HL-60/S4 (cell line): ENCODE data around the gene CSF1.

ENCODE experiments used
- in situ Hi-C: fragments of 300-500 bp; cut with MboI; formaldehyde crosslinking; loops from 2 replicates; pipeline ENCODE4 v1.14.3; 2022; ENCODE audit warnings: low sequenced_read_pairs

The CSF1 gene

GRCh38 chr1:109882288-109883245, 28.1 kb upstream of the CSF1 start:
- in situ Hi-C loops = no loop called here

DNA sequence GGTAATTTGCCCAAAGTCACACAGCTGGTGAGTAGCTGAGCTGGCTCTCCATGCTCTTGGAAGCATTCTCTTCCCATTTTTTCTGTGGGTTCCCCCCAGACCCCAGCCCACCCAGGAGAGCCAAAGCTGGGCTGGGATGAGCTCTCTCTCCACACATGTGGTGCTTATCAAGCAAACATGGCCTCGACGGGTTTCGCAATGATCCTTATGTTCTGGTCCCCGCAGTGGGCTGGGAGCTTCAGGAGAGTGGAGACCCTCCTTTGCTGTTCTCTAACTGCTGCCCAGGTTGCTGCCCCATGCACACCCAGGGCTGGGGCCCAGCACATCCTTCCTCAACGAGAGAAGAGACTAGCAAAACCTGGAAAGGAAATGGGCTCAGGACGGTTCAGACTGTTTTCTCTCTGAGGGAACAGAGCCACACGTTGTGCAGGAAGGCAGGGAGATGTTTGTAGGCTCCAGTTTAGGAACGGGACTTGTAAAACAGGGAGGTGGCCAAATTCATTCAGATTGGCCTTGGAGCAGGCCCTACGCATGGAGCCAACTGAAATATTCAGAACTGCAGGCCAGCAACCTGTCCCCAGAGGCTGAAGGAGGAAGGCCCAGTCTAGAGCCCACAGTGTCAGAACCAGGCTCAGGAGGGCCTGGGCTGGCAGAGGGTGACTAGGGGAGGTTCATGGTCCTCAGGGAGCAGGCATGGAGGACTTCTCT, 27.2 kb upstream of the CSF1 start:
- in situ Hi-C loops = no loop called here

DNA sequence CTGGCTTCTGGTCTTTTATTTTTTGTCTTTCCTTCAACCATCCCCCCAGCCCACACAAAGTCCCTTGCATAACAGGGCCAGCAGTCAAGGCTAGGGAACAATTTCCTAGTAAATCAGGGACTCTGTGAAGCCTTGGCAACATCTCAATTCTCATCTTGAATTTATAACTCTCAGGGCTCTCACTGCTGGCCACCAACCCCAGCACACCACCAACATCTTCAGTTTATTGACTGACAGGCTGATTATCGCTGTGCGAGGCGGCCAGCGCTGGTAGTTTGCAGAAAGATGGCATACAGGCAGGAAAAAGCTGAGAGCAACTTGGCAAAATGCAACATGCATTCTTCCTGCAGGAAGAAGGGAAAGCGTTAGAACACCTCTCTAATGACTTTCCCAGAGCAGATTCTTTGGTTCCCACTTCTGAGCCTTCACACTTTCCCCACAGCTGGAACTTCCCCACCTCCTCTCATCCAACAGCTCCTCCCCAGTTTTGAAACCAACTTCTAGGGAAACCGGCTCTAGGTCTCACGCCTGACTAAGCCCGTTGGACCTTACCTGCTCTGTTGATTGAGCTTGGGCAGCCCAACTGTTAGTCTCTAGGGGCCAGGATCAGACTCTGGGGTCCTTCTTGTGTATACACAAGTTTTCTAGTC, 26.3 kb upstream of the CSF1 start:
- in situ Hi-C loops = no loop called here

DNA sequence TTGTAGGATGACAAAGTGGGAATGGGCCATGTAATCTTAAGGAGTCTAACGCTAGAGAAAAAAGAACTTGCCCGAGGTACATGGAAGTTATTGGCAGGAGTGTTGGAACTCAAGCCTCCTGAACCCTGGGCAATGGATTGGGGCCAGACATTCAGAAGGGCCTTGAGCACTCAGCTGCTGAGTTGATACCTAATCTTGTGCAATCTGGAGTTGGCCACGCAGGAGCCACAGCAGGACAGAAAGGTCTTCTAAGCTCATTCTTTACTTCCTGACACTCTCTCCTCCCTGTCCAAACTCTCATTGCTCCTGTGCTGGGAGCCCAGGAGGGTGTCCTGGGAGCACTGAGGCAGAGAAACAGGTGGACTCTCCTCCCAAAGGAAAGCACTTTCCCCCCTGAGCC, 25.1 kb upstream of the CSF1 start:
- in situ Hi-C loops = no loop called here

GRCh38 chr1:109886827-109887226, 23.8 kb upstream of the CSF1 start:
- in situ Hi-C loops = no loop called here

DNA sequence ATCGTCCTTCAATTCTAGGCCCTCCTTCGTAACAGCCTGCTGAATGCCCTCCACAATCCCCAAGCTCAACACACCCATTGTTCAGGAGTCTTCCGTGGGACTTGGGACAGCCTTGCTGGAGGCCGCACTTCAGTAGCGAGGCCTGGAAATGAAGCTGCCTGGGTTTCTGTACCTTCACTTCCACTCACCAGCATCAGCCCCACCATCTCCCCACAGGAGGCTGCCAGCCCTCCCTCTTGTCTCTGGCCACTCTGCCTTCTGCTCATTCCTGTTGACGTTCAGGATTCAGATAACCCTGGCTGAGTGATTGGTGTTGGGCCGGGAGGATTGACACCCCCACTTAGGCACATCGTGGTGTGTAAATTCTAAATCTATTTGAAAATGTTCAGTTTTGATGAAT, 23.4 kb upstream of the CSF1 start:
- in situ Hi-C loops = no loop called here

- in situ Hi-C loops = no loop called here
Observed at GRCh38 chr1:109887884-109888283, 22.8 kb upstream of the CSF1 start.

DNA sequence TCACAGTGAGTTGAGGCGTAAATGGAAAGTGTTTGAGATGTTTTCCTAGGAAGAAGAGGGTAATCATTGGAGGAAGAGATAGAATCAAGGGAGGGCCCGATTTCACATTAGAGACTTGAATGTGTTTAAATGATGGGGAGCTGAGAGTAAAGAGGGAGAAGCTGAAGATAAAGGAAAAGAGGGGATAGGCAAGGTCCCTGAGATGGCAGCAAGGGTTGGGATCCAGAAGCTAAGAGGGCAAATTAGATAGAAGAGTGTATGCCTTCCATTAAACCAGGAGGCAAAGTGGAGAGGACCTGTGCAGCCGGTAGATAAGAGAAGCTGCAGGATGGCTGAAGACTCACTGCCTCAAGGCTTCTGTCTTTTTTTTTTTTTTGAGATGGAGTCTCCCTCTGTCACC, 21.6 kb upstream of the CSF1 start:
- in situ Hi-C loops = no loop called here

DNA sequence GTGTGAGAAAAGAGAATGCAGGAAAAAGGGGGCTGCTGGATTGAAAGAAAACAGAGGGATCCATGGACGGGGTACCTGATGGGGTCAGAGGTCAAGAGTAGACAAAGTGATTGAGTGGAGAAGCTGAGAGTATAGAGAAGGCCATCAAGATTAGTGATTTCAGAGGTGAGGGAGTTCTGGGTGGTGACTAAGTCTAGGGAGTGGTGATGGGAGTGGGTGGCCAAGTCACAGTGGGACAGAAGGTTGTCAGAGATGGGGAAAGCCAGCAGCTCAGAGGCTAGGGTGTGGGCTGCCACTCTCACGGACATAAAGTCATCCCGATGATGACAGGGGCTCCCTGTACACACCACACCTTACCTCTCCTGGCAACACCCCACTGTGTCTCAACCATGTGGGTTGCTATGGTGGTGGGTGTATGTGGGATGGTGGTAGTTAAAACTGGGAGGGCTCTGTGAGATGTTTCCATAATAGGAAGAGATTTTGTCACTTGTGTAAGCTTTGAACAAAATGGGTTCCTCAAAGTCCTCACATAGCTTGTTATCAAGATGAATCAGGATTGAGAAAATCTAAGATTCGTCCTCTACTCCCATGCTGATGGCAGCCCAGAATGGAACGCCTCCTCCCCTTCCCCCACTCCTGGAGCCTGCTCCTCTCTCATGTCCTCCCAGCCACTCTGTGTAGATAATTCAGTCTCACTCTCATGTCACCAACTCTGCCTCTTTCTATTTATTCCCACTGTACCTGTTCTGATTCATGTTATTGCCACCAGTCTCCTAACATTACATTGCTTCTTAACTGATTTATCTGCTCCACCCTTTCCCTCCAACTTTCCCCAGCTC, 20.3 kb upstream of the CSF1 start:
- in situ Hi-C loops = no loop called here

DNA sequence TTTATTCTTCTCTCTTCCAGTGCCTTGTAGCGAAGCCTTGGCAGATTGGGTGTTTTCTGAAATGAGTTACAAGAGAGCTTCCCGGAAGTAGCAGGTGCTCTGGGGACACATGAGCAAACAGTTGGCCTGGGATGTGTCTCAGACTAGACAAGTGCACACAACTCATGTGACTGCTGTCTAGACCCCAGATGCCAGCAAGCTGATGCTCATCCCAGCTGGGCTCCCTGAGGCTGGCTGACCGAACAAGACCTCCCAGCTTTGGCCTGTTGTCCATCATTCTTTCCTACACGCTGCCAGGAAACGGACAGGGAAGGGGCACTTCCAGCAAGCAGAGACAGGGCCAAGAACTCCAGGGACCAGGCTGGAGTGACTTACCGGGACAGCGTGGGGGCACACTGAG, 18.7 kb upstream of the CSF1 start:
- in situ Hi-C loops = no loop called here

GRCh38 chr1:109892561-109893368, 17.9 kb upstream of the CSF1 start:
- in situ Hi-C loops = no loop called here

- in situ Hi-C loops = no loop called here
Observed at GRCh38 chr1:109893532-109894171, 17.0 kb upstream of the CSF1 start.

GRCh38 chr1:109894823-109895719, 15.6 kb upstream of the CSF1 start:
- in situ Hi-C loops = no loop called here

GRCh38 chr1:109895720-109896504, 14.7 kb upstream of the CSF1 start:
- in situ Hi-C loops = no loop called here

DNA sequence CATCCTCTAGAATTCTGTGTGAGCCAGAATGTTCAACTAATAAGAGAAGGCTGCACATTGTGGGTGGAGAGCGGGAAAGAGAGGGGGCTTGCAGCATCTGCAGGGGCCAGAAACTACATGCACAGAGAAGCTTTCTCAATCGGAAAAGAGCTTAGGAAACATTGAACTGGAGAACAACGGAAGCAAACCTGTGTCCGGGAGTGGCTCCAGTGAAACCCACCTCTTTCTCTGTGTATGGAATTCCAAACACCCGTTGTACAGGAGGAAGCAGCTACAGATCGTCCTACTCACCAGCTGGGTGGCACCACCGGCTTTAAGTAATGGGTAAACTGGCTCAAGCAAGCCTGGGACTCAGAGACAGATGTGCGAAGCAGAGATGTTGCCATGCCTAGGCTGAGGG, 14.0 kb upstream of the CSF1 start:
- in situ Hi-C loops = no loop called here

DNA sequence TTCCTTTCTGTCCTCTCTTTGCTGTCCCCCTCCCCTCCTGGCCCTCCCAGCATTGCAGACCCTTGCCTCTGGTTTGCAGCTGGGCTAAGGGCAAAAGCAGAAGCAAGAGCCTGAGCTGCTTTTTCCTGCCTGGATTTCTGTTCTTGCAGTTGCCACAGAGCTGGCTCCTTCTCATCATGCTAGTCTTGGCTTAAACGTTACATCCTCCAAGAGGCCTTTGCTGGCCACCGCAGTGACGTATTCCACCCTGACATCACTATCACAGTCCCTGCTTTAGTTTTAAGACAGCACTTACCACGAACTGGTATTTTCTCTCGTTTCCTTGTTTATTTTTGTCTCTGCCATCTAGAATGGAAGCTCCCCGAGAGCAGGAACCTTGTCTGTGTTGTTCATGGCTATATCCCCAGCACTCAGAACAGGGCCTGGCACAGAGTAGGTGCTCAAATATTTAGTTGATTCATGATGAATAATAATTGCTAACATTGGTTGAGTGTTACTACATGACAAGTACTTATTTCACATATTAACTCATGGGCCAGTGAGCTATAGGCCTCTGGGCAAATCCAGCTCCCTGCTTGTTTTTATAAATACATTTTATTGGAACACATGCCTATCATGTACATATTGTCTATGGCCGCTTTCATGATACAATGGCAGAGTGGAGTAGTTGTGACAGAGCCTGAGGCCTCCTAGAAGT, 13.2 kb upstream of the CSF1 start:
- in situ Hi-C loops = no loop called here

DNA sequence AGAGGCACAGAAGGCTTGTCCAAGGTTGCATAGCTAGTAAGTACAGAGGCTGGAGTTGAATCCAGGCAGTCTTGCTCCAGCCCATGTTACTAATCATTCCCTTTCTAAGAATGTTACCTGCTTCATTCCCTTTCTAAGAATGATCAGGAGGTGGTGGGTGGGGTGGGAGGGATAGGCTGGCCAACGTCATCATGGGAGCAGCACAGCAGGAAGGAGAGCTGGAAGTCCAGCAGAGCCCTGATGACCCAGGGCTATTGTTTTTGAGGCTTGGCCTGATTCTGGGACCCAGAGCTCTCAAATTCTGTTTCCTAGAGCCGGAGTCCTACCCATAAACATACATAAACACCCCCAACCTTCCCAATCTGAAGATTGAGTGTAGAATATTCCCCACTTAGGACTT, 11.8 kb upstream of the CSF1 start:
- in situ Hi-C loops = no loop called here
